Stomach (tissue), 9 donors: ENCODE results near the gene SND1. TPM values are rescaled to one million over a fixed set of nuclear protein-coding genes. Genes with fewer than 3 reads are reported as not detected.

Source experiments
- DNase-seq, 2 donors: peaks; one replicate each; pipeline versions ENCODE4 v3.0.0 to v3.0.0-alpha.2; 2013 to 2019
- H3K27ac ChIP-seq, 5 donors: fragments of 200-600 bp in 4 of 5; sonication (generic) in 4 of 5; one replicate each; pipeline ENCODE4 v1.5.1; 2013 to 2019; ENCODE audit warnings: mild to moderate bottlenecking in 1 of 5, moderate library complexity in 1 of 5
- H3K27me3 ChIP-seq, 3 donors: fragments of 200-600 bp; sonication (generic); one replicate each; pipeline ENCODE4 v1.5.1; 2017 to 2019; ENCODE audit warnings: mixed run types in 1 of 3
- H3K36me3 ChIP-seq, 4 donors: fragments of 200-600 bp; sonication (generic); 1 replicate in 3 of 4; 2 replicates in 1 of 4; pipeline ENCODE4 v1.5.1; 2016 to 2019
- H3K4me1 ChIP-seq, 4 donors: fragments of 200-600 bp; sonication (generic); one replicate each; pipeline ENCODE4 v1.5.1; 2016 to 2019
- H3K4me3 ChIP-seq, 4 donors: fragments of 200-600 bp; sonication (generic) in 3 of 4; one replicate each; pipeline ENCODE4 v1.5.1; 2016 to 2019; ENCODE audit warnings: mild to moderate bottlenecking in 1 of 4
- H3K9me3 ChIP-seq, 4 donors: fragments of 200-600 bp; sonication (generic); one replicate each; pipeline ENCODE4 v1.5.1; 2016 to 2019
- CTCF ChIP-seq, 7 experiments: fragments of 450-650 bp in 4 of 7; fragments of 200-600 bp in 3 of 7; sonication (generic) in 3 of 7; IDR thresholded peaks; one replicate each; pipeline ENCODE4 v1.5.1; 2016 to 2019; ENCODE audit warnings: antibody characterized with exemption in 7 of 7, control low read depth in 2 of 7, mild to moderate bottlenecking in 1 of 7
- EP300 ChIP-seq: sonication (generic); formaldehyde crosslinking; IDR thresholded peaks from one replicate; pipeline ENCODE4 v1.6.1; 2017; ENCODE audit warnings: antibody characterized with exemption
- POLR2A ChIP-seq, 4 donors: fragments of 450-650 bp; IDR thresholded peaks; one replicate each; pipeline ENCODE4 v1.6.1; 2016; ENCODE audit warnings: antibody characterized with exemption in 4 of 4, control low read depth in 2 of 4, mild to moderate bottlenecking in 1 of 4, moderate library complexity in 1 of 4
- POLR2AphosphoS5 ChIP-seq, 3 donors: sonication (generic); formaldehyde crosslinking; IDR thresholded peaks; one replicate each; pipeline ENCODE4 v1.6.1; 2016; ENCODE audit warnings: antibody characterized with exemption in 3 of 3
- WGBS, 5 donors: extraction: QIAGEN DNeasy Blood & Tissue Kit in 3 of 5; methylation state at CpG; one replicate each; pipeline versions ENCODE4 v1.1.5 to v1.1.7; 2013 to 2018; 5-methylcytosine and 5-hydroxymethylcytosine counted together
- intact Hi-C: fragments of 100-400 bp; cut with DNase I; formaldehyde crosslinking; loops from one replicate; pipeline ENCODE4 v1.15.1; 2023; ENCODE audit warnings: low total_unique reads
- polyA plus RNA-seq, 3 donors: library from polyadenylated mRNA; stranded (reverse); fragments of 200-250 nt; gene quantifications; one replicate each; pipeline ENCODE4 v1.2.3, GENCODE V29; 2013
- total RNA-seq, 5 donors: library from RNA; depleted of rRNA; stranded (reverse); fragments of >200 nt; gene quantifications; one replicate each; pipeline versions ENCODE4 v1.1.0 to v1.2.3, GENCODE V29; 2014 to 2016
- donor health status: healthy with polysubstance abuse.
- donor health status: Bipolar disorder and iron deficiency.
- donor health status: healthy.

SND1 gene
- total and polyA plus RNA-seq, 8 donors: 63.3 to 799 (median 126) TPM

GRCh38 chr7:127632276-127632910, 19.6 kb upstream of the SND1 start:
- TF ChIP-seq CTCF (IDR thresholded peaks at IDR 0.05) (no peak), POLR2A (IDR thresholded peaks at IDR 0.05) (no peak), EP300 (no peak), POLR2AphosphoS5 (IDR thresholded peaks at IDR 0.05) (no peak)
- intact Hi-C loops: no loop called here
- Histone ChIP-seq H3K27ac (no peak overlapping the region), H3K36me3 (no peaks in the 10 kb centered on the region), H3K9me3 (no peaks in the 10 kb centered on the region), H3K4me1 (no peaks in the 10 kb centered on the region), H3K4me3 (no peak overlapping the region), H3K27me3 (no peaks in the 10 kb centered on the region)
- WGBS, 5 donors: 69 to 83% (median 81%) methylated on average over 7 of the region's 7 CpGs
- no peak for DNase-seq

- DNase-seq: no peak
- intact Hi-C loops: no loop called here
- Histone ChIP-seq H3K27me3 (no peaks in the 10 kb centered on the region), H3K9me3 (no peaks in the 10 kb centered on the region), H3K4me1 (no peaks in the 10 kb centered on the region), H3K4me3 (no peak overlapping the region), H3K36me3 (no peaks in the 10 kb centered on the region), H3K27ac (no peak overlapping the region)
- TF ChIP-seq EP300 (no peak), POLR2AphosphoS5 (IDR thresholded peaks at IDR 0.05) (no peak), POLR2A (IDR thresholded peaks at IDR 0.05) (no peak), CTCF (IDR thresholded peaks at IDR 0.05) (no peak)
- 54 to 68% (median 59%) methylated on average over 3 of the region's 3 CpGs for WGBS, 5 donors
Measured at GRCh38 chr7:127635659-127636285, 16.2 kb upstream of the SND1 start.

GRCh38 chr7:127638197-127638596, 13.8 kb upstream of the SND1 start:
- DNase-seq: no peak
- no peaks in the 10 kb centered on the region for H3K36me3 ChIP-seq
- TF ChIP-seq CTCF (IDR thresholded peaks at IDR 0.05) (no peak), POLR2AphosphoS5 (IDR thresholded peaks at IDR 0.05) (no peak), POLR2A (IDR thresholded peaks at IDR 0.05) (no peak)
- intact Hi-C loops: no loop called here
- no peak overlapping the region for H3K27ac ChIP-seq
- H3K27me3 ChIP-seq: no peaks in the 10 kb centered on the region
- H3K9me3 ChIP-seq: no peaks in the 10 kb centered on the region
- H3K4me1 ChIP-seq: no peaks in the 10 kb centered on the region
- no peak overlapping the region for H3K4me3 ChIP-seq

GRCh38 chr7:127644484-127644883, 7.5 kb upstream of the SND1 start:
- no peak overlapping the region for H3K27ac ChIP-seq
- H3K4me1 ChIP-seq: no peaks in the 10 kb centered on the region
- no peak overlapping the region for H3K4me3 ChIP-seq
- H3K27me3 ChIP-seq: no peaks in the 10 kb centered on the region
- TF ChIP-seq CTCF (IDR thresholded peaks at IDR 0.05) (no peak), EP300 (no peak), POLR2AphosphoS5 (IDR thresholded peaks at IDR 0.05) (no peak), POLR2A (IDR thresholded peaks at IDR 0.05) (no peak)
- DNase-seq: no peak
- no peaks in the 10 kb centered on the region for H3K9me3 ChIP-seq
- no peaks in the 10 kb centered on the region for H3K36me3 ChIP-seq
- intact Hi-C loops: loop anchor here (10.0 kb wide), 1 partner anchor 50 kb away; the partner anchor contains the start of gene FSCN3
- WGBS, 5 donors: 61 to 70% (median 68%) methylated on average over 2 of the region's 2 CpGs
